Endothelial cell (in vitro differentiated cells): ENCODE measurements around the gene RNASE11. TPM values are rescaled to one million over a fixed set of nuclear protein-coding genes. Genes with fewer than 3 reads are reported as not detected.

Experiments
- DNase-seq: peaks from one replicate; pipeline ENCODE4 v3.0.0; 2021; ENCODE audit warnings: low spot score
- H3K27ac Mint-ChIP-seq: one replicate; pipeline ENCODE4 v1.8.0; 2021; ENCODE audit warnings: mixed read lengths, inconsistent platforms; ENCODE audit not compliant: unreplicated experiment
- H3K27me3 Mint-ChIP-seq: one replicate; pipeline ENCODE4 v1.8.0; 2021; ENCODE audit warnings: mild to moderate bottlenecking, moderate library complexity, mixed read lengths, inconsistent platforms; ENCODE audit not compliant: unreplicated experiment
- H3K36me3 Mint-ChIP-seq: one replicate; pipeline ENCODE4 v1.8.0; 2021; ENCODE audit warnings: mild to moderate bottlenecking, low read depth, mixed read lengths, inconsistent platforms; ENCODE audit not compliant: unreplicated experiment
- H3K4me1 Mint-ChIP-seq: one replicate; pipeline ENCODE4 v1.8.0; 2021; ENCODE audit warnings: mild to moderate bottlenecking, mixed read lengths, inconsistent platforms; ENCODE audit not compliant: unreplicated experiment
- H3K4me3 Mint-ChIP-seq: one replicate; pipeline ENCODE4 v1.8.0; 2021; ENCODE audit warnings: mild to moderate bottlenecking, mixed read lengths, inconsistent platforms; ENCODE audit not compliant: unreplicated experiment
- H3K9me3 Mint-ChIP-seq: one replicate; pipeline ENCODE4 v1.8.0; 2021; ENCODE audit warnings: mixed read lengths, inconsistent platforms; ENCODE audit not compliant: unreplicated experiment
- total RNA-seq: library from RNA; stranded (reverse); fragmentation: NEBNext Ultra II Directional; extraction: Animal tissue kit (Norgen Biotek cat#: 25700); gene quantifications from one replicate; pipeline ENCODE4 v1.2.1, GENCODE V29; 2021; ENCODE audit not compliant: unreplicated experiment
- TF ChIP-seq, protein P1 (sequence below): fragments of 200-600 bp; sonication (generic); IDR thresholded peaks from one replicate; pipeline ENCODE4 v1.5.0; 2021; ENCODE audit warnings: antibody characterized with exemption; ENCODE audit not compliant: unreplicated experiment

The RNASE11 gene
- total RNA-seq, 1 donor from 2014 or later = 0.31 TPM

DNA sequence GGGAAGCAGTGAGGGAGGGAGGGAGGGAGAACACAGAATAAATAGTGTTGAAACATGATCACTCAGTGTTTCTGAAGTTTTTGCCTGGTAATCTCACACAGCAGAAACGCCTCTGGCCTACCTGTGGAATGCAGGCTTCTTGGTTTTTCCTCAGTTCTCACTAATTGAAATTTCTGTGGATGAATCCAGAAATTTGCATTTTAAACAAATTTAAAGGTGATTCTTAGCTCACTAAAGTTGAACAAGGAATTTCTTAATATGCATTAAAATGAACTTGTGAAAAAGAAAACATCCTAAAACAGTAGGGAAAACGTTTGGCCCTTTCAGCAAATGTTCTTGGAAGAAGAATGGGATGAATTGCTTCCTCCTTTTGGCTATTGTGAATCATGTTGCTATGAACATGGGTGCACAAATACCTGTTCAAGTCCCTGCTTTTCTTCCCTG lies 28.3 kb downstream of the RNASE11 start:
- peaks cover 6% of the 10 kb centered on the region for H3K4me1 Mint-ChIP-seq
- DNase-seq = no peak

DNA sequence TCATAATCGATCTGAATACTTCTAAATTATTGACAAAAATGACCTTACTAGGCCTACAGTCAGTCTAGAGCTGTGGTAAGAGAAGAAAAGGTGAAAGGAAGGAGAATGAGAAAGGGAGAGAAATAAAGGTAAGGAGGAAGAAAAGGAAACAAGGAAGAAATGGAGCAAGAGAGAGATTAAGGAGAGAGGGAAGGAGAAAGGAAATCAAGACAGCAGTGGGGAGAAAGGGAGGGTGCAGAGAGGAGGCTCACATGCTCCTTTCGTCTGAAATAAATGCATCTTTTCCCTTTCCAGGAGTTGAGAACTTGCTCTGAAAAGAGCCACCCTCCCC lies 30.6 kb downstream of the RNASE11 start:
- Mint-ChIP-seq H3K27ac (no peak overlapping the region), H3K4me1 (peaks cover 6% of the 10 kb centered on the region), H3K9me3 (no peaks in the 10 kb centered on the region), H3K4me3 (no peak overlapping the region), H3K27me3 (no peaks in the 10 kb centered on the region), H3K36me3 (no peaks in the 10 kb centered on the region)
- TF ChIP-seq, protein P1, sequence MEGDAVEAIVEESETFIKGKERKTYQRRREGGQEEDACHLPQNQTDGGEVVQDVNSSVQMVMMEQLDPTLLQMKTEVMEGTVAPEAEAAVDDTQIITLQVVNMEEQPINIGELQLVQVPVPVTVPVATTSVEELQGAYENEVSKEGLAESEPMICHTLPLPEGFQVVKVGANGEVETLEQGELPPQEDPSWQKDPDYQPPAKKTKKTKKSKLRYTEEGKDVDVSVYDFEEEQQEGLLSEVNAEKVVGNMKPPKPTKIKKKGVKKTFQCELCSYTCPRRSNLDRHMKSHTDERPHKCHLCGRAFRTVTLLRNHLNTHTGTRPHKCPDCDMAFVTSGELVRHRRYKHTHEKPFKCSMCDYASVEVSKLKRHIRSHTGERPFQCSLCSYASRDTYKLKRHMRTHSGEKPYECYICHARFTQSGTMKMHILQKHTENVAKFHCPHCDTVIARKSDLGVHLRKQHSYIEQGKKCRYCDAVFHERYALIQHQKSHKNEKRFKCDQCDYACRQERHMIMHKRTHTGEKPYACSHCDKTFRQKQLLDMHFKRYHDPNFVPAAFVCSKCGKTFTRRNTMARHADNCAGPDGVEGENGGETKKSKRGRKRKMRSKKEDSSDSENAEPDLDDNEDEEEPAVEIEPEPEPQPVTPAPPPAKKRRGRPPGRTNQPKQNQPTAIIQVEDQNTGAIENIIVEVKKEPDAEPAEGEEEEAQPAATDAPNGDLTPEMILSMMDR = no peak
- DNase-seq = no peak

More for the DNA sequence above, 28.3 kb downstream of the RNASE11 start:
- Mint-ChIP-seq H3K4me3 (no peak overlapping the region), H3K36me3 (no peaks in the 10 kb centered on the region), H3K27me3 (no peaks in the 10 kb centered on the region), H3K27ac (no peak overlapping the region), H3K9me3 (no peaks in the 10 kb centered on the region)
- TF ChIP-seq, protein P1 = no peak

DNA sequence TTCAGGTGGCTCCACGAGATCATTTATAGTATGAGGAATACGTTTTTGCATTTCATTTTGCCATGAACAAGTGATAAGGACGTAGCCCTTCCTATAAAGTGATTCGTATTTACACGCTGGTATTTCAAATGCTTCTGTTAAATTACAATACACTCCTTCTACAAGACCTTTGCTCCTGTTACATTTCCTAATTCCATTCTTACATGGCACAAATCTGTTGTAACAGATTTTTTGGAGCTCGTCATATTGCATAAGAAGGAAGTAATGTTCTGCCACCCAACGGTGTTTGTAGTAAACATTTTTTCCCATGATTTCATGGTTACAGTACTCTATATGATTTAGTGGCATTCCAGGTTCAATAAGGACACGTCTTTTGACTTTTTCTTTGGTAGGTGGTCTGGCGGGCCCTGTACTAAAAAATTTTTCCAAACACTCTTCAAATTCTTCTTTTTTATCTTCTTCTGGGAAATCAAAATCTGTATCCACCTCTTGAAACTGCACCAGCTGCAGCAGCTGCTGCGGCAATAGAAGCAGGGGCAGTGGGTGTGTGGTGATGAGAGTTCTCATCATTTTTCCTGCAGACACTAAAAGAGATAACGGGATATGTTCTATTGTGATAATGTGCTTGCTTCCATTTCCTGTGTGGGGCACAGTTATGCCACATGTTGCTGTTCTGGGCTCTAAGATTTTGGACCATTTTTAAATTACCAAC lies 31.1 kb downstream of the RNASE11 start:
- TF ChIP-seq, protein P1 = no peak

DNA sequence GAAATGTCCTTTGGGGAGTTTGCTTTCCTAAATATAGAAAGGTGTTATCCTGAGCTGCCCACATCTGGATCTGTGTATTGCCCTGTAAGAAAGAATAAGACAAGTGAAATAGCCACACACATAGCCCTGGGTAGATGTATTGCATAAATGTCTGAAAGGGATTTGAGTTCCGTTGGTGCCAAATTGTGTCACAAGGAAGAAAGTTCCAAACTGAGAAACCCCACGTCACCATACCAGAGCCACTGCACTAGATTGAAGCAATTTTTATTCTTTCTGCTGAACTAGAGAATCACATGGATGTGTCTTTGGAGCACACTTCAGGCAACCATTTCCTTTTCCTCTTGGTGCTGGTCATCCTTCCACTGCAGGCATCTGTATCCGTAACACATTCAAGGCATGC lies 32.0 kb downstream of the RNASE11 start:
- Mint-ChIP-seq H3K27me3 (no peaks in the 10 kb centered on the region), H3K4me3 (no peak overlapping the region), H3K9me3 (no peaks in the 10 kb centered on the region), H3K4me1 (peaks cover 6% of the 10 kb centered on the region), H3K36me3 (no peaks in the 10 kb centered on the region), H3K27ac (no peak overlapping the region)
- no peak for DNase-seq
- TF ChIP-seq, protein P1 = no peak

More for the DNA sequence above, 31.1 kb downstream of the RNASE11 start:
- H3K36me3 Mint-ChIP-seq = no peaks in the 10 kb centered on the region
- no peak for DNase-seq
- H3K9me3 Mint-ChIP-seq = no peaks in the 10 kb centered on the region
- H3K27me3 Mint-ChIP-seq = no peaks in the 10 kb centered on the region
- peaks cover 6% of the 10 kb centered on the region for H3K4me1 Mint-ChIP-seq
- H3K4me3 Mint-ChIP-seq = no peak overlapping the region
- H3K27ac Mint-ChIP-seq = no peak overlapping the region

DNA sequence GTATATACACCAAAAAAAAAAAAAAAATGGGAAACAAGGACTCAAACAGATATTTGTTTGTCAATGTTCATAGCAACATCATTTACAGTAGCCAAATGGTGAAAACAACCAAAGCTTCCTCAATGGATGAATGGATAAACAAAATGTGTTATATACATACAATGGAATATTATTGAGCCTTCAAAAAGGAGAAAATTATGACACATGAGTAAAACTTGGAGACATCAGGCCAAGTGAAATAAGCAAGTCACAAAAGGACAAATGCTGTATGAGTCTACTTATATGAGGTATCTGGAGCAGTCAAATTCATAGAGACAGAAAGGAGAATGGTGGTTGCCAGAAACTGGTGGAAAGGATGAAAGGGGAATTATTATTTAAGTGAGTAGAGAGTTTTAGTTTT lies 34.8 kb downstream of the RNASE11 start:
- no peaks in the 10 kb centered on the region for H3K36me3 Mint-ChIP-seq
- no peak overlapping the region for H3K4me3 Mint-ChIP-seq
- H3K27me3 Mint-ChIP-seq = no peaks in the 10 kb centered on the region
- H3K9me3 Mint-ChIP-seq = no peaks in the 10 kb centered on the region
- peaks cover 6% of the 10 kb centered on the region for H3K4me1 Mint-ChIP-seq
- no peak for DNase-seq
- no peak overlapping the region for H3K27ac Mint-ChIP-seq
- TF ChIP-seq, protein P1 = no peak
